Endothelial cell of umbilical vein (primary cell): ENCODE results near the gene NR2F2. TPM values are rescaled to one million over a fixed set of nuclear protein-coding genes. Genes with fewer than 3 reads are reported as not detected.
A peak's percentile ranks its signal among the peaks of the same experiment; 100 is the strongest.

Experiments used
- BruUV-seq: library from RNA; stranded (reverse); fragments of 400-500 nt; replicated peaks from 2 replicates; lab custom pipeline; 2021; lab: Mats Ljungman, UMichigan
- CTCF ChIA-PET: fragments of 300-600, 350-600 bp; sonication (Branson Sonifier 250); formaldehyde crosslinking; loops from one replicate; lab custom pipeline; 2021; ENCODE audit warnings: antibody characterized with exemption, inconsistent platforms; lab: Charles Lee
- POLR2A ChIA-PET: fragments of 300-600, 350-600 bp; sonication (Branson Sonifier 250); formaldehyde crosslinking; loops from one replicate; lab custom pipeline; 2021; ENCODE audit warnings: antibody characterized with exemption, inconsistent platforms; lab: Charles Lee
- DNase-seq: peaks from one replicate; pipeline ENCODE4 v3.0.0-alpha.2; 2011; ENCODE audit warnings: low read depth, low spot score
- FAIRE-seq: peaks from 2 replicates; lab custom pipeline; 2011; peaks lifted over from hg19 to GRCh38; lab: Jason Lieb, UNC
- H2AFZ ChIP-seq: 2 replicates; pipeline ENCODE4 v1.6.0; 2012; ENCODE audit warnings: low read depth, low read length, control low read depth, inconsistent platforms
- H3K27ac ChIP-seq: 2 replicates; pipeline ENCODE4 v1.5.1; 2011; ENCODE audit warnings: low read depth, mild to moderate bottlenecking, control low read depth, low read length, moderate library complexity; ENCODE audit not compliant: insufficient read depth
- H3K27me3 ChIP-seq, 2 experiments: 2 replicates each; pipeline versions ENCODE4 v1.6.0 to v1.6.1; 2011; ENCODE audit warnings: low read length in 2 of 2, mixed read lengths in 1 of 2; ENCODE audit not compliant: control insufficient read depth in 2 of 2, insufficient read depth in 2 of 2
- H3K36me3 ChIP-seq, 2 experiments: 2 replicates in 1 of 2; 3 replicates in 1 of 2; pipeline ENCODE4 v1.5.1; 2011; ENCODE audit warnings: low read length in 2 of 2, mild to moderate bottlenecking in 1 of 2, moderate library complexity in 1 of 2; ENCODE audit not compliant: control insufficient read depth in 2 of 2, insufficient read depth in 2 of 2; ENCODE audit errors: extremely low read depth in 1 of 2
- H3K4me1 ChIP-seq: 3 replicates; pipeline ENCODE4 v1.5.1; 2011; ENCODE audit warnings: mild to moderate bottlenecking, low read length; ENCODE audit not compliant: control insufficient read depth, insufficient read depth; ENCODE audit errors: extremely low read depth
- H3K4me2 ChIP-seq: 2 replicates; pipeline ENCODE4 v1.6.1; 2011; ENCODE audit warnings: low read length, control low read depth, mixed read lengths; ENCODE audit not compliant: insufficient read depth
- H3K4me3 ChIP-seq, 3 experiments: fragments of 200-600 bp in 1 of 3; sonication (generic), shearing (Covaris generic) in 1 of 3; replicated peaks in 1 of 3; 2 replicates each; pipeline ENCODE4 v1.5.1; 2011 to 2016; ENCODE audit warnings: control low read depth in 3 of 3, low read length in 3 of 3, mild to moderate bottlenecking in 2 of 3, inconsistent platforms in 1 of 3, low read depth in 1 of 3, moderate library complexity in 1 of 3; ENCODE audit not compliant: insufficient read depth in 1 of 3
- H3K79me2 ChIP-seq: 2 replicates; pipeline ENCODE4 v1.6.0; 2012; ENCODE audit warnings: low read length, inconsistent platforms; ENCODE audit not compliant: control insufficient read depth, insufficient read depth
- H3K9ac ChIP-seq: replicated peaks from 2 replicates; pipeline ENCODE3; 2011; ENCODE audit warnings: low read length, control low read depth; ENCODE audit not compliant: insufficient read depth; ENCODE audit errors: extremely low read depth
- H3K9me1 ChIP-seq: replicated peaks from 3 replicates; pipeline ENCODE4 v1.6.0; 2011; ENCODE audit warnings: mild to moderate bottlenecking, low read length; ENCODE audit not compliant: control insufficient read depth, insufficient read depth; ENCODE audit errors: extremely low read depth
- H3K9me3 ChIP-seq: replicated peaks from 2 replicates; pipeline ENCODE4 v1.5.1; 2012; ENCODE audit warnings: low read length, inconsistent platforms; ENCODE audit not compliant: control insufficient read depth, insufficient read depth
- H4K20me1 ChIP-seq: replicated peaks from 2 replicates; pipeline ENCODE3; 2011; ENCODE audit warnings: mild to moderate bottlenecking, low read length; ENCODE audit not compliant: control insufficient read depth, insufficient read depth; ENCODE audit errors: extremely low read depth
- CTCF ChIP-seq, 2 donors: IDR thresholded peaks; 1 replicate in 1 of 2; 2 replicates in 1 of 2; pipeline ENCODE4 v1.5.1; 2011; ENCODE audit warnings: low read length in 2 of 2, mild to moderate bottlenecking in 2 of 2, moderate library complexity in 2 of 2, control low read depth in 1 of 2, inconsistent platforms in 1 of 2, low read depth in 1 of 2; ENCODE audit not compliant: insufficient read depth in 1 of 2; ENCODE audit errors: extremely low read depth in 1 of 2
- EZH2 ChIP-seq: IDR thresholded peaks from 2 replicates; pipeline ENCODE4 v1.6.1; 2012; ENCODE audit warnings: borderline replicate concordance, low read depth, mild to moderate bottlenecking, moderate library complexity, low read length, inconsistent platforms; ENCODE audit not compliant: severe bottlenecking
- FOS ChIP-seq: IDR thresholded peaks from 2 replicates; pipeline ENCODE4 v1.6.1; 2011; ENCODE audit warnings: mild to moderate bottlenecking, low read length, moderate library complexity, borderline replicate concordance; ENCODE audit not compliant: insufficient read depth
- GATA2 ChIP-seq: IDR thresholded peaks from 2 replicates; pipeline ENCODE4 v1.7.0; 2011; ENCODE audit warnings: low read depth, mild to moderate bottlenecking, moderate library complexity, mixed read lengths, low read length; ENCODE audit not compliant: insufficient read length, insufficient read depth
- JUN ChIP-seq: IDR thresholded peaks from 2 replicates; pipeline ENCODE4 v1.6.1; 2011; ENCODE audit warnings: borderline replicate concordance, low read depth; ENCODE audit not compliant: insufficient read length, insufficient read depth
- MYC ChIP-seq: IDR thresholded peaks from one replicate; pipeline ENCODE4 v1.6.1; 2011; ENCODE audit warnings: mild to moderate bottlenecking, low read depth, low read length
- POLR2A ChIP-seq: IDR thresholded peaks from 2 replicates; pipeline ENCODE4 v1.6.1; 2012; ENCODE audit warnings: low read depth, mild to moderate bottlenecking, control low read depth, low read length
- POLR2AphosphoS5 ChIP-seq: IDR thresholded peaks from 2 replicates; pipeline ENCODE4 v1.6.1; 2012; ENCODE audit warnings: low read depth, mild to moderate bottlenecking, control low read depth, low read length, moderate library complexity; ENCODE audit not compliant: insufficient read depth
- dilution Hi-C: fragments of 300-500 bp; cut with MboI; formaldehyde crosslinking; loops from one replicate; pipeline ENCODE4 v1.15.0; 2019; ENCODE audit warnings: low sequenced_read_pairs; ENCODE audit not compliant: extremely low pct_ligation_motif_present
- intact Hi-C: fragments of 100-400 bp; cut with micrococcal nuclease; formaldehyde crosslinking; loops from one replicate; pipeline ENCODE4 v1.10.0; 2022
- polyA plus RNA-seq, 4 experiments: library from polyadenylated mRNA; depleted of rRNA in 3 of 4; stranded (reverse) in 3 of 4; unstranded in 1 of 4; fragments of >200 nt; gene quantifications; 2 replicates each; pipeline versions ENCODE4 v1.2.1 to v1.2.3, GENCODE V29; 2011 to 2012; ENCODE audit warnings: missing spikeins in 1 of 4
- total RNA-seq: library from RNA; stranded (reverse); gene quantifications from 2 replicates; pipeline ENCODE4 v1.2.3, GENCODE V29; 2021
- TF ChIP-seq, protein P1 (sequence below): IDR thresholded peaks from 2 replicates; pipeline ENCODE4 v1.6.1; 2011; ENCODE audit not compliant: insufficient read depth, insufficient read length

The NR2F2 gene
- total and polyA plus RNA-seq, 2 donors (not counting 3 experiments of a cell fraction or from before 2014, with no cell fraction given): 105 to 182 TPM

DNA sequence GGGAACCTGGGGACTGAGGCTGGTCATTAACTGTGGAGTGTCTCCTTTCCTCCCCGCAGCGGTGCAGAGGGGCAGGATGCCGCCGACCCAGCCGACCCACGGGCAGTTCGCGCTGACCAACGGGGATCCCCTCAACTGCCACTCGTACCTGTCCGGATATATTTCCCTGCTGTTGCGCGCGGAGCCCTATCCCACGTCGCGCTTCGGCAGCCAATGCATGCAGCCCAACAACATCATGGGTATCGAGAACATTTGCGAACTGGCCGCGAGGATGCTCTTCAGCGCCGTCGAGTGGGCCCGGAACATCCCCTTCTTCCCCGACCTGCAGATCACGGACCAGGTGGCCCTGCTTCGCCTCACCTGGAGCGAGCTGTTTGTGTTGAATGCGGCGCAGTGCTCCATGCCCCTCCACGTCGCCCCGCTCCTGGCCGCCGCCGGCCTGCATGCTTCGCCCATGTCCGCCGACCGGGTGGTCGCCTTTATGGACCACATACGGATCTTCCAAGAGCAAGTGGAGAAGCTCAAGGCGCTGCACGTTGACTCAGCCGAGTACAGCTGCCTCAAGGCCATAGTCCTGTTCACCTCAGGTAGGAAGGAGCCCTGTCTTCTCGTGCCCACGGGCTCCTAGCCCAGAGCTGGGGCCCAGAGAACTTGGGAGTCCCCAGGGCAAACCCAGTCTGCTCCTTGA is 3.7 kb downstream of the NR2F2 start:
- Histone ChIP-seq H4K20me1 (peaks cover 2% of the 10 kb centered on the region), H3K27ac (peak overlapping the region; percentile 89), H3K9ac (peak overlapping the region; percentile 87), H2AFZ (no peak overlapping the region), H3K4me3 (peak overlapping the region; percentile 92 to 99 (median 99)), H3K9me3 (no peaks in the 10 kb centered on the region), H3K36me3 (peaks cover 36 to 45% of the 10 kb centered on the region in 2 experiments), H3K79me2 (peaks cover 95% of the 10 kb centered on the region), H3K4me1 (peaks cover 7% of the 10 kb centered on the region), H3K27me3 (no peaks in the 10 kb centered on the region), H3K9me1 (no peaks in the 10 kb centered on the region), H3K4me2 (peak overlapping the region; percentile 97)
- ChIA-PET POLR2A (interaction anchor here (0.6 to 4.2 kb wide), 3 partner anchors 9 to 1492 kb away, joined by 3 to 15 read pairs (median 3); no protein-coding TSS in a partner anchor), CTCF (interaction anchor here (0.8 to 0.9 kb wide), 3 partner anchors 13 to 1752 kb away, joined by 3 read pairs; no protein-coding TSS in a partner anchor)
- intact Hi-C loops (loop anchor here (1.0 kb wide), 1 partner anchor 8 kb away; no protein-coding TSS in a partner anchor), dilution Hi-C loops (loop anchor here (25.0 kb wide), 1 partner anchor 1022 kb away; no protein-coding TSS in a partner anchor)
- peak; percentile 40 for DNase-seq
- no TSS peak for BruUV-seq
- no peak for FAIRE-seq
- TF ChIP-seq MYC (no peak), FOS (no peak), POLR2AphosphoS5 (no peak), JUN (no peak), CTCF (IDR thresholded peaks at IDR 0.05; ENCODE audit: extremely low read depth in 1 of 2, insufficient read depth in 1 of 2, low read depth in 1 of 2, low read length in 2 of 2) (no peak), GATA2 (no peak), POLR2A (no peak), EZH2 (no peak)
- TF ChIP-seq, protein P1, sequence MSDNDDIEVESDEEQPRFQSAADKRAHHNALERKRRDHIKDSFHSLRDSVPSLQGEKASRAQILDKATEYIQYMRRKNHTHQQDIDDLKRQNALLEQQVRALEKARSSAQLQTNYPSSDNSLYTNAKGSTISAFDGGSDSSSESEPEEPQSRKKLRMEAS: no peak
